ENCODE measurements around the gene RASL10A. TPM values are rescaled to one million over a fixed set of nuclear protein-coding genes. Genes with fewer than 3 reads are reported as not detected.
"Not testable (repeated sequence)": the region's sequence is repeated elsewhere in the genome, so short reads cannot be mapped to it uniquely, and the experiment has no call there.

Gene RASL10A, protein sequence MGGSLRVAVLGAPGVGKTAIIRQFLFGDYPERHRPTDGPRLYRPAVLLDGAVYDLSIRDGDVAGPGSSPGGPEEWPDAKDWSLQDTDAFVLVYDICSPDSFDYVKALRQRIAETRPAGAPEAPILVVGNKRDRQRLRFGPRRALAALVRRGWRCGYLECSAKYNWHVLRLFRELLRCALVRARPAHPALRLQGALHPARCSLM
- under 1 TPM in 1 of 2 experiments, not detected in 1; 0.35 TPM for total RNA-seq

DNA sequence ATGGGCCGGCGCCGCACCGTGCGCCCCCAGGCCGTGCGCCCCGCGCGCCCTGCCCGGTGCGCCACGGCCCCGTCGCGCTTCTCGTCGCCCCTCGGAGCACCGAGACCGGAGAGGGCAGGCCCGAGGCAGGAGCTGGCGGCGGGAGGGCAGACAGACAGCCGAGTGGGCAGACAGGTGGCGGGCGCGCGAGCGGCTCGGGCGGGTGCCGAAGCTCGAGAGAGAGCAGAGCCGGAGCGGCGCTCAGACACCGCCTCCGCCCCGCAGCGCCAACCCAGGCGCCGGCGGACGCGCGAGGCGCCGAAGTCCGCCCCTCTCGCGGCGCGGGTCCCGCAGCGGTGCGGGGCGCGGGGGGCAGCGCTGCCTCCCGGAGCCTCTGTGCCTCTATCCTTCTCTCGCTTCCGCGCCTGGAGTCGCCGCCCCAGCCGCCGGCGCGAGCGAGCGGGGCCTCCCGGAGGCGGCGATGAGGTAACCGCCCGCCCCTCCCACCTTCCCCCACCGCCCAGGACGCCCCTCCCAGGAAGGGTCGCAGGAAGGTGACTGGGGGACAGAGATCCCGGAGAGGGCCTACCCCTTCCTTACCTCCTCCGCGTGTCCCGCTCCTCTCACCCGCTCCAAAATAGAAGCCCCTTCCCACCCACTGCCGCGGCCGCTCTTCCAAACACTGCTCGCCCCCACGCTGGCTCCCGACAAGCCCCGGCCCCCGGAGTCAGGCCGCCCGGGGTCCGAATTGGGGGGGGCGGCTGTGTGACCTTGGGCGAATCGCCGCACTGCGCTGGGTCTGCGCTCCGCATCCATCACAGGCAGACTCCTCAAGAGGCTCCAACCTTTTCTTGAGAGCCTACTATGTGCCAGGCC is at the start of gene RASL10A:
TSS of gene RASL10A (minus strand) at position 412 of the 855 bp plus-strand sequence. CDS start 451 bp downstream, outside the sequence.
- Mint-ChIP-seq H3K27me3 (peaks cover 36% of the 10 kb centered on the region), H3K36me3 (ENCODE audit: low read depth) (peaks cover 3% of the 10 kb centered on the region), H3K27ac (no peak within 1 kb of the TSS), H3K4me3 (no peak within 1 kb of the TSS), H3K9me3 (ENCODE audit: low read depth) (no peaks in the 10 kb centered on the region), H3K4me1 (peaks cover 23% of the 10 kb centered on the region)
- intact Hi-C loops (cut with DNase I, micrococcal nuclease), result no loop called here
- POLR2A ChIA-PET, result no interaction called here
- CTCF ChIA-PET, result interaction anchor here (0.5 kb wide), 1 partner anchor 369 kb away, joined by 3 read pairs; no protein-coding TSS in a partner anchor
- DNase-seq, result peak; percentile 29
- ATAC-seq, result no peak

DNA sequence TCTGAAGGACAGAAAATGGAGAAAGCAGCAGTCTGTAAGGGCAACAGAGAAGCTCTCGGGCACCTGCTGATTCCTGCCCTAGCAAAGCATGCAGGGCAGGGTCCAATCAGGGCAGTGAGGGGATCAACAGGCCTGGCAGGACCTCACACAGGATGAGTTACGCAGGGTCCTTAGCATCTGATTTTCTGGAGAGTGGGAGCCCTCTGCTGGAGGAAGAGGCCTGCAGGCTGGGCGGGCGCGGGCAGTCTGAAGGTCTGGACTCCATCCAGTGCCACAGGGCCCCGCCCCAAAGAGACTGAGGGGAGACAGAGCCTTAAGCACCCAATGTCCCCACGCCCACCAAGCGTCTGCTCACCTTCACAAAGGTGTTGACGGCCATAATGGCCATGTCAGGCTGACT is 44.0 kb upstream of the RASL10A start:
- Mint-ChIP-seq H3K36me3 (ENCODE audit: low read depth) (peaks cover 32% of the 10 kb centered on the region), H3K4me3 (no peak overlapping the region), H3K9me3 (ENCODE audit: low read depth) (no peaks in the 10 kb centered on the region), H3K27ac (no peak overlapping the region), H3K27me3 (no peaks in the 10 kb centered on the region), H3K4me1 (no peaks in the 10 kb centered on the region)
- ATAC-seq (no peak), DNase-seq (peak; percentile 9)
- intact Hi-C loops (cut with DNase I, micrococcal nuclease), result no loop called here
- ChIA-PET CTCF (interaction anchor here (0.6 kb wide), 1 partner anchor 276 kb away, joined by 3 read pairs; no protein-coding TSS in a partner anchor), POLR2A (interaction anchor here (1.2 kb wide), 1 partner anchor 88 kb away, joined by 4 read pairs; no protein-coding TSS in a partner anchor)

DNA sequence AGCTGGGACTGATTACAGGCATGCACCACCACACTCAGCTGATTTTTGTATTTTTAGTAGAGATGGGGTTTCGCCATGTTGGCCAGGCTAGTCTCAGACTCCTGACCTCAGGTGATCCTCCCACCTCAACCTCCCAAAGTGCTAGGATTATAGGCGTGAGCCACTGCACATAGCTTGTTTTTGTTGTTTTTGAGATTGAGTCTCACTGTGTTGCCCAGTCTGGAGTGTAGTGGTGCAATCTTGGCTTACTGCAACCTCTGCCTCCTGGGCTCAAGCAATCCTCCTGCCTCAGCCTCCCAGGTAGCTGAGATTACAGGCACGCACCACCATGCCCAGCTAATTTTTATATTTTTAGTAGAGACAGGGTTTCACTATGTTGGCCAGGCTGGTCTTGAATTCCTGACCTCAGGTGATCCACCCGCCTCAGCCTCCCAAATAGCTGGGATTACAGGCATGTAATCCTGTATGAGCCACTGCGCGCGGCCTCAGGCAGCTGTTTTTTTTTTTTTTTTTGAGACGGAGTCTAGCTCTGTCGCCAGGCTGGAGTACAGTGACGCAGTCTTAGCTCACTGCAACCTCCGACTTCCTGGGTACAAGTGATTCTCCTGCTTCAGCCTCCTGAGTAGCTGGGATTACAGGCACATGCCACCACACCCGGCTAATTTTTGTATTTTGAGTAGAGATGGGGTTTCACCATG is 41.8 kb upstream of the RASL10A start:
- intact Hi-C loops (cut with DNase I, micrococcal nuclease); H3K4me1 Mint-ChIP-seq; H3K9me3 Mint-ChIP-seq (ENCODE audit: low read depth); ATAC-seq; H3K27me3 Mint-ChIP-seq; H3K27ac Mint-ChIP-seq; H3K4me3 Mint-ChIP-seq; POLR2A ChIA-PET; DNase-seq: not testable (repeated sequence)
- H3K36me3 Mint-ChIP-seq (ENCODE audit: low read depth), result peaks cover 32% of the 10 kb centered on the region
- CTCF ChIA-PET, result interaction anchor here (0.7 kb wide), 1 partner anchor 90 kb away, joined by 3 read pairs; no protein-coding TSS in a partner anchor

DNA sequence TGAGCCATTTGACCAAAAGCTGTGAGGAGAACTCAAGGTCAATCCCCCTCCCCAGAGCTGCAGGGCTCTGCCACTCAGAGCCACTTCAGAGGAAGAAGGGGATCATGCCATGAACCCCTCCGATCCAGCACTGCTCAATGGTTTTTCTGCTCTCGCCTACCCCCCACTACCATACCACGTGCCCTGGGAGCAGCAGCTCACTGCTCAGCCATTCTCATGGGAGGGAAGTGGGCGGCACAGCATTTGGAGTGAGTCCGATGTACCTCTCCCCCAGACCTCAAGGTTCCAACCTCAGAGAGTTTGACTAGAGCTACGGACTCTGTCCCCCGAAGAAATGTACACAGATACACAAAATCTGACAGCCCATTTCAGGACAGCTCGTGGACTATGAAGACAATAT is 38.4 kb upstream of the RASL10A start:
- no peak overlapping the region for H3K4me3 Mint-ChIP-seq
- ATAC-seq (no peak), DNase-seq (no peak)
- no peaks in the 10 kb centered on the region for H3K9me3 Mint-ChIP-seq (ENCODE audit: low read depth)
- no peaks in the 10 kb centered on the region for H3K4me1 Mint-ChIP-seq
- POLR2A ChIA-PET, result no interaction called here
- intact Hi-C loops (cut with DNase I, micrococcal nuclease), result no loop called here
- no peak overlapping the region for H3K27ac Mint-ChIP-seq
- no peaks in the 10 kb centered on the region for H3K27me3 Mint-ChIP-seq
- peaks cover 21% of the 10 kb centered on the region for H3K36me3 Mint-ChIP-seq (ENCODE audit: low read depth)
- CTCF ChIA-PET, result no interaction called here

DNA sequence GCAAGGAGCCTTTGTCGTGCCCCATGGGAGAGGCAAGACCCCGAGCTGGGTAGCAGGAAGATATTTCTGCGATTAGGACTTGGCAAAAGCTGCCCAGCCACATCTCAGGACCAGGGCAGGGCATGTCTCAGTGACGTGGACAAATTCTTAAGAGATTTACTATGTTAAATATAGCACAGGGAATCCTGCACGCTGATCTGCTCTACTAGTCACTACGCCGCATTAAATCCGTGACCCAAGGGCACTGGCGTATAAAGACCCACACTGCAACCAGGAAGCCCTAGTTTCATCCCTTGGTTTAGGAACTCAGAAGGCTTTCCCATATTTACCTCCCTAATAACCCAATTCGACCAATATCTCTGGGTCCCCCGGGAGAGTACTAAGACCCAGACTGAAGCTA is 37.8 kb upstream of the RASL10A start:
- no peaks in the 10 kb centered on the region for H3K27me3 Mint-ChIP-seq
- H3K36me3 Mint-ChIP-seq (ENCODE audit: low read depth), result peaks cover 22% of the 10 kb centered on the region
- no peak for DNase-seq
- no peaks in the 10 kb centered on the region for H3K9me3 Mint-ChIP-seq (ENCODE audit: low read depth)
- POLR2A ChIA-PET, result no interaction called here
- no peaks in the 10 kb centered on the region for H3K4me1 Mint-ChIP-seq
- intact Hi-C loops (cut with DNase I, micrococcal nuclease), result no loop called here
- no peak overlapping the region for H3K27ac Mint-ChIP-seq
- no peak for ATAC-seq
- H3K4me3 Mint-ChIP-seq, result no peak overlapping the region
- CTCF ChIA-PET, result no interaction called here

DNA sequence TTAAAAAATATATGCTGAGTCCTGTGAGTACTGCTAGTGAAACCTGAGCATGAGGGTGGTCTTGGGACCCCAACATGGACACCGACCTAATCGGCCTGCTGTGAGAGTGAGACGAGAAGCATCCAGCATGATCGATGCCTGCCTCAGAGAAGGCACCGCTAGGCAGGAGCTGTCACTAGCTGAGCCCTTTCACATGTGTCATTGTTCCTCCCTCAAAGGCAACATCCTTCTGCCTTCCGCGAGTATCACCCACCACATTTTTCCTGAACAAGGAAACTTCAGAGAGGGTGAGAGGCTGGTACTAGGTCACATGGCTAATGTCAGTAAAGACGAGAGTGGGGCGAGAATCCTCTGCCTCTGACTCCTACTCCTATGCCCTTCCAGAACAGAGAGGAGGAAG is 37.3 kb upstream of the RASL10A start:
- no peak overlapping the region for H3K4me3 Mint-ChIP-seq
- no peaks in the 10 kb centered on the region for H3K27me3 Mint-ChIP-seq
- ChIA-PET CTCF (no interaction called here), POLR2A (no interaction called here)
- DNase-seq (no peak), ATAC-seq (no peak)
- no peaks in the 10 kb centered on the region for H3K9me3 Mint-ChIP-seq (ENCODE audit: low read depth)
- H3K27ac Mint-ChIP-seq, result no peak overlapping the region
- H3K36me3 Mint-ChIP-seq (ENCODE audit: low read depth), result peaks cover 19% of the 10 kb centered on the region
- no peaks in the 10 kb centered on the region for H3K4me1 Mint-ChIP-seq
- intact Hi-C loops (cut with DNase I, micrococcal nuclease), result no loop called here

DNA sequence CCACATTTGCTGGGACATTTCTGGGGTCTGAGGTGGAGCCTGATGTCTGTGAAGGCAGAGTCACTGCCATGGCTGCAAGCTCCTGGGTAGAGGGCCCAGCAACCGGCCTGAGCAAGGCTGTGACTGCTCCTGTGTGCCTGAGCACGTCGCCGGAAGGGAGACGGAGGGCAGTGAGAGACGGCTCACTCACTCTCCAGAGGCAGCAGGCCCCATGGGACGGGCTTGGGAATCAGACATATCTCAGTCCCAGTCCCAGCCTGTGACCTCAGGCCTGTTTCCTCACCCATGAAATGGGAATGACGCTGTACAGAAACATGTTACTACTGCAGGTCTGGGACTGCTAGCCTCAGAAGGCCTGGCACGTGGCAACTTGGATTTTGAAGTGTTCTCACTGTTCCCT is 36.4 kb upstream of the RASL10A start:
- ATAC-seq (no peak), DNase-seq (no peak)
- Mint-ChIP-seq H3K36me3 (ENCODE audit: low read depth) (peaks cover 24% of the 10 kb centered on the region), H3K9me3 (ENCODE audit: low read depth) (no peaks in the 10 kb centered on the region), H3K27ac (no peak overlapping the region), H3K4me3 (no peak overlapping the region), H3K4me1 (no peaks in the 10 kb centered on the region), H3K27me3 (no peaks in the 10 kb centered on the region)
- intact Hi-C loops (cut with DNase I, micrococcal nuclease), result no loop called here
- ChIA-PET CTCF (interaction anchor here (0.6 kb wide), 1 partner anchor 10 kb away, joined by 3 read pairs; no protein-coding TSS in a partner anchor), POLR2A (no interaction called here)

DNA sequence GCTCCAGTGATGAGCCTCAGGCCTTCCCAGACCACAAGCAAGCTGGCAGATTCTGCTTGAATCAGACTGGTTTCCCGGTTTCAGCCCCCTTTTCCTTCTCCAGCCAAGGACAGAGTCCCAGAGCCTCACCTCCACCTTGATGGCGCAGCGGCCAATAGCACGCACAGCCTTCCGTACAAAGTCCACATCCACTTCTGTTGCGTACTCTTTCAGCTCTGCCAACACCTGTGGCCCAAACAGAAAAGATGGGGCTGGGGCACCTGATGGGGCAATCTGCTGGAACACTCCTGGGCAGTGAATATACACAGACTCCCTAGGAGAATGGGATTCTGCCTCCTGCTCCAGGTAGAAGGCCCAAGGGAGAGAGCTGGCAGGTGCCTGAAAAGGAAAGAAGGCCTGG is 35.5 kb upstream of the RASL10A start:
- ChIA-PET CTCF (interaction anchor here (0.6 kb wide), 1 partner anchor 9 kb away, joined by 3 read pairs; no protein-coding TSS in a partner anchor), POLR2A (no interaction called here)
- Mint-ChIP-seq H3K4me3 (no peak overlapping the region), H3K27ac (no peak overlapping the region), H3K9me3 (ENCODE audit: low read depth) (no peaks in the 10 kb centered on the region), H3K4me1 (no peaks in the 10 kb centered on the region), H3K36me3 (ENCODE audit: low read depth) (peaks cover 24% of the 10 kb centered on the region), H3K27me3 (no peaks in the 10 kb centered on the region)
- DNase-seq (no peak), ATAC-seq (no peak)
- intact Hi-C loops (cut with DNase I, micrococcal nuclease), result no loop called here

DNA sequence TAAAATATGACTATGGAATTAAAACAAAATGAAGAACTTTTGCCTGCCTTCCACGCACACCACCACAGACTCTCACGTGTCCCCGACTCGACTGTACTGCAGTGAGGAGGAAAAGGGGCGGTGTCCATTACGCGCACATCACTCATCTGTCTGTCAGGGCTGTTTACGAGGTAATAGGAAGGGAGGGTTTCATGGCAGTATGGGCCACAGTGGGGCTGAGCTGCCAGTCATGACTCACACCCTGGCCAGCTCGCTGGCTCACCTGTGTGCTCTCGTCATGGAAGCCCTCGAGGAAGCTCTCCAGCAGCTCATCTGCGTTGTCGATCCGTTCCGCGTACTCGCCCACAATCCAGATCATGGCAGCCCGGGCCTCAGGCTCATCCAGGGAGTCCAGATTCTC is 33.5 kb upstream of the RASL10A start:
- H3K36me3 Mint-ChIP-seq (ENCODE audit: low read depth), result peaks cover 24% of the 10 kb centered on the region
- H3K27me3 Mint-ChIP-seq, result no peaks in the 10 kb centered on the region
- ATAC-seq, result no peak
- CTCF ChIA-PET, result no interaction called here
- H3K27ac Mint-ChIP-seq, result no peak overlapping the region
- intact Hi-C loops (cut with DNase I, micrococcal nuclease), result no loop called here
- H3K9me3 Mint-ChIP-seq (ENCODE audit: low read depth), result no peaks in the 10 kb centered on the region
- no peaks in the 10 kb centered on the region for H3K4me1 Mint-ChIP-seq
- DNase-seq, result no peak
- no peak overlapping the region for H3K4me3 Mint-ChIP-seq
- POLR2A ChIA-PET, result no interaction called here

DNA sequence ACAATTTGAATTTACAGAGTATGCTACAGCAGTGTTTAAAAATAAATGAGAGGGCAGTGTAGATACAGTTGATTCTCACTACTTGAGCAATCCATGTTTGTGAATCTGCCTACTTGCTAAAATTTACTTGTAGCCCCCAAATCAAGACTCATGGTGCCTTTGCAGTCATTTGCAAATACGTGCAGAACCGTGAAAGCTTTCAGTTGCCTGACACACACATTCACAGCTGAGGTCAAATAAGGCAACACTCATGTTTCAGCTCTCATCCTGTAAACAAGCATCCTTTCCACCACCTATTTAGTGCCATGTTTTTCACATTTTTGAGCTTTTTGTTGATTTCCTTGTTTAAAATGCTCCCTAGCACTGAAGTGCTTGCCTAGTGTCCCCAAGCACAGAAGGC is 32.5 kb upstream of the RASL10A start:
- ChIA-PET POLR2A (interaction anchor here (0.7 kb wide), 1 partner anchor 45 kb away, joined by 3 read pairs; no protein-coding TSS in a partner anchor), CTCF (interaction anchor here (0.9 kb wide), 1 partner anchor 194 kb away, joined by 3 read pairs; no protein-coding TSS in a partner anchor)
- H3K4me1 Mint-ChIP-seq, result no peaks in the 10 kb centered on the region
- no peaks in the 10 kb centered on the region for H3K27me3 Mint-ChIP-seq
- no peaks in the 10 kb centered on the region for H3K9me3 Mint-ChIP-seq (ENCODE audit: low read depth)
- H3K27ac Mint-ChIP-seq, result no peak overlapping the region
- H3K36me3 Mint-ChIP-seq (ENCODE audit: low read depth), result peaks cover 27% of the 10 kb centered on the region
- intact Hi-C loops (cut with DNase I, micrococcal nuclease), result no loop called here
- no peak overlapping the region for H3K4me3 Mint-ChIP-seq
- ATAC-seq, result no peak
- DNase-seq, result no peak

DNA sequence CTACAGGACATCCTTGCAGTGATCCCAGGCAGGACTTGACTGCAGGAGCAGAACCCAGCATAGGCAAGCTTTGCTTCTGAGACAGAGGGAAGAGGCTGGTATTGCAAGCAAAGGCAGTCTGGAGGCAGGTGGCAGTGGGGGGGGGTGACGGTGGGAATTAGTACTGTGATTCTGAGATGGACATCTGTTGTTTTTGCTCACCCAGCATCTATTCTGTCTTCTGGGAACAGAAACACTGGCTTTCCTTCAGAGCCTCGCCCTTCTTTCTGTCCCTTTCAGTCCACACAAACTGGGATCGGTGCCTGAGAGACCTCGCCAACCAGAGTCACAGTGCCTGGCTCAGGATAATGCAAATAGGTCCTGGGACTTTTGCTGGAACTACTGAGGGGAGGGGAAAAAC is 31.2 kb upstream of the RASL10A start:
- H3K27me3 Mint-ChIP-seq, result no peaks in the 10 kb centered on the region
- CTCF ChIA-PET, result interaction anchor here (0.7 kb wide), 1 partner anchor 82 kb away, joined by 3 read pairs; no protein-coding TSS in a partner anchor
- ATAC-seq (no peak), DNase-seq (no peak)
- H3K36me3 Mint-ChIP-seq (ENCODE audit: low read depth), result peaks cover 26% of the 10 kb centered on the region
- no peak overlapping the region for H3K4me3 Mint-ChIP-seq
- POLR2A ChIA-PET, result no interaction called here
- no peaks in the 10 kb centered on the region for H3K9me3 Mint-ChIP-seq (ENCODE audit: low read depth)
- intact Hi-C loops (cut with DNase I, micrococcal nuclease), result no loop called here
- H3K4me1 Mint-ChIP-seq, result no peaks in the 10 kb centered on the region
- H3K27ac Mint-ChIP-seq, result no peak overlapping the region

All from activated CD4-positive, alpha-beta T cell treated with anti-CD3 and anti-CD28 coated beads for 36 hours (primary cell).